ENCODE measurements around the gene PLK1.

- no peak for TF ChIP-seq POLR2AphosphoS5 (IDR thresholded peaks at IDR 0.05)
- no peak for TF ChIP-seq CTCF (IDR thresholded peaks at IDR 0.05)
Measured at GRCh38 chr16:23700093-23700492, 21.4 kb downstream of the PLK1 start.
